Skin epidermis (tissue), 12 donors: Measurements from ENCODE around the gene PSME3.
"Not testable (repeated sequence)": the region's sequence is repeated elsewhere in the genome, so short reads cannot be mapped to it uniquely, and the experiment has no call there.

ENCODE experiments used
- H3K27ac ChIP-seq, 21 experiments: fragments of 200-600 bp; sonication (generic) in 11 of 21; one replicate each; pipeline ENCODE4 v1.5.0; 2020; ENCODE audit warnings: mild to moderate bottlenecking in 3 of 21, inconsistent platforms in 2 of 21, moderate library complexity in 2 of 21
- H3K4me3 ChIP-seq, 7 experiments: fragments of 200-600 bp; sonication (generic) in 2 of 7; one replicate each; pipeline ENCODE4 v1.5.0; 2020; ENCODE audit warnings: inconsistent platforms in 2 of 7, mild to moderate bottlenecking in 2 of 7, moderate library complexity in 1 of 7

PSME3 gene

GRCh38 chr17:42871647-42872046, 38.5 kb downstream of the PSME3 start:
- no peak overlapping the region for H3K27ac ChIP-seq

GRCh38 chr17:42872251-42872965, 39.2 kb downstream of the PSME3 start:
- Histone ChIP-seq H3K27ac (no peak overlapping the region), H3K4me3 (no peak overlapping the region)

More at GRCh38 chr17:42871647-42872046, 38.5 kb downstream of the PSME3 start:
- no peak overlapping the region for H3K4me3 ChIP-seq

- H3K27ac ChIP-seq = no peak overlapping the region
- no peak overlapping the region for H3K4me3 ChIP-seq
These were observed 40.1 kb downstream of the PSME3 start for GRCh38 chr17:42873315-42873714.

GRCh38 chr17:42873932-42874695, 40.9 kb downstream of the PSME3 start:
- H3K27ac ChIP-seq, H3K4me3 ChIP-seq: not testable (repeated sequence)

- Histone ChIP-seq H3K4me3 (no peak overlapping the region), H3K27ac (no peak overlapping the region)
These were observed 43.8 kb downstream of the PSME3 start for GRCh38 chr17:42877037-42877436.

- H3K4me3 ChIP-seq = no peak overlapping the region
- H3K27ac ChIP-seq = no peak overlapping the region
These were observed 45.1 kb downstream of the PSME3 start for GRCh38 chr17:42878123-42878880.

GRCh38 chr17:42878924-42879595, 45.9 kb downstream of the PSME3 start:
- Histone ChIP-seq H3K4me3 (no peak overlapping the region), H3K27ac (no peak overlapping the region)

- Histone ChIP-seq H3K27ac (no peak overlapping the region), H3K4me3 (no peak overlapping the region)
These were observed 46.4 kb downstream of the PSME3 start for GRCh38 chr17:42879596-42879985.

- no peak overlapping the region for H3K4me3 ChIP-seq
- no peak overlapping the region for H3K27ac ChIP-seq
These were observed 47.6 kb downstream of the PSME3 start for GRCh38 chr17:42880776-42881310.

- not testable (repeated sequence) for H3K27ac ChIP-seq, H3K4me3 ChIP-seq
These were observed 48.5 kb downstream of the PSME3 start for GRCh38 chr17:42881706-42882105.

GRCh38 chr17:42882166-42882565, 49.0 kb downstream of the PSME3 start:
- Histone ChIP-seq H3K4me3 (no peak overlapping the region), H3K27ac (no peak overlapping the region)

- Histone ChIP-seq H3K4me3 (no peak overlapping the region), H3K27ac (no peak overlapping the region)
These were observed 50.8 kb downstream of the PSME3 start for GRCh38 chr17:42883802-42884558.

GRCh38 chr17:42885806-42886205, 52.6 kb downstream of the PSME3 start:
- not testable (repeated sequence) for H3K4me3 ChIP-seq, H3K27ac ChIP-seq

- peak overlapping the region in 1 of 21 experiments; percentile 44 for H3K27ac ChIP-seq
- no peak overlapping the region for H3K4me3 ChIP-seq
These were observed 53.3 kb downstream of the PSME3 start for GRCh38 chr17:42886283-42887176.

GRCh38 chr17:42889809-42890208, 56.6 kb downstream of the PSME3 start:
- H3K27ac ChIP-seq = no peak overlapping the region
- H3K4me3 ChIP-seq = no peak overlapping the region

GRCh38 chr17:42891539-42892152, 58.4 kb downstream of the PSME3 start:
- H3K27ac ChIP-seq = peak overlapping the region in 15 of 21 experiments; percentile 1 to 77 (median 51)
- H3K4me3 ChIP-seq = no peak overlapping the region

- peak overlapping the region in 8 of 21 experiments; percentile 15 to 77 (median 56) for H3K27ac ChIP-seq
- no peak overlapping the region for H3K4me3 ChIP-seq
These were observed 60.2 kb downstream of the PSME3 start for GRCh38 chr17:42893359-42893758.
